Activated T-cell treated with anti-CD3 and anti-CD28 coated beads, Interleukin-2, amount 50 U/mL, for 24 hours (primary cell): ENCODE measurements around the gene CD70.
"Not testable (repeated sequence)": the region's sequence is repeated elsewhere in the genome, so short reads cannot be mapped to it uniquely, and the experiment has no call there.

Experiments
- DNase-seq: peaks from one replicate; pipeline ENCODE4 v3.0.0-alpha.2; 2020
- H3K27ac Mint-ChIP-seq: 2 replicates; pipeline ENCODE4 v1.8.0; 2020; ENCODE audit warnings: mild to moderate bottlenecking, mixed read lengths
- H3K27me3 Mint-ChIP-seq: 2 replicates; pipeline ENCODE4 v1.8.0; 2020; ENCODE audit warnings: mixed read lengths
- H3K36me3 Mint-ChIP-seq: 2 replicates; pipeline ENCODE4 v1.8.0; 2020; ENCODE audit warnings: low read depth, mixed read lengths
- H3K4me1 Mint-ChIP-seq: 2 replicates; pipeline ENCODE4 v1.8.0; 2020; ENCODE audit warnings: low read depth, mixed read lengths
- H3K4me3 Mint-ChIP-seq: 2 replicates; pipeline ENCODE4 v1.8.0; 2020; ENCODE audit warnings: mild to moderate bottlenecking, moderate library complexity, mixed read lengths
- H3K9me3 Mint-ChIP-seq: 2 replicates; pipeline ENCODE4 v1.8.0; 2020; ENCODE audit warnings: mixed read lengths

CD70 gene

DNA sequence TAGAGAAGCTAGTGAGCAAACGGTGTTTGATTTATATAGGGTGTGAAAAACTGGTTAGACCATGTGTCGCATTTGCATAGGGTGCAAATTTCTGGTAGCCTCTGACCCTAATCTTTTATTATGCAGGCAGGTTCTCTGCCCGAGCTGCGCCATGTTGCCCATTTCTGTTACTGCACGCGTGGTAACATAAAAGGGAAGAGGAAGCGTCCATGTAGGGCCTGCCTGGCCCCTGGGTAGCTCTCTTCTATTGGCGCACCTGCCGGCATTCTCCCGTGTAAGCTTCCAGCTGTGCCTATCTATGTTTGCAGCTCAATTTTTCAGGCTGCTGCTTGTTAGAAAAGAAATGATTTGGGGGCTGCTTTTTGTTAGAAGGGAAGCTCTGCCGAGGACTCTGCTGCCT lies 14.0 kb upstream of the CD70 start:
- DNase-seq = no peak
- Mint-ChIP-seq H3K36me3 (no peaks in the 10 kb centered on the region), H3K4me3 (no peak overlapping the region), H3K4me1 (peaks cover 39% of the 10 kb centered on the region), H3K27me3 (peaks cover 6% of the 10 kb centered on the region), H3K27ac (no peak overlapping the region), H3K9me3 (no peaks in the 10 kb centered on the region)

DNA sequence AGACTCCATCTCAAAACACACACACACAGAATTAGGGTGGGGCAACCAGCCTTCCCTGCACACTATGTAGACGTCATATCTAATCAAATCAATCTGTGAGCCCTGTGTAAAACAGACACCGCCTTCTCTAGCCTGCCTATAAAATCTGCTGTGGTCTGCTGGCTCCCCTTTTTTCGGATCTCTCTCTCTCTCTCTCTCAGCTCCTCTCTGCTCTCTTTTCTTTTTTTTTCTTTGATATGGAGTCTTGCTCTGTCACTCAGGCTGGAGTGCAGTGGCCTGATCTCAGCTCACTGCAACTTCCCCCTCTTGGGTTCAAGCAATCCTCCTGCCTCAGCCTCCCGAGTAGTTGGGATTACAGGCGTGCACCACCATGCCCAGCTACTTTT lies 11.8 kb upstream of the CD70 start:
- peaks cover 48% of the 10 kb centered on the region for H3K4me1 Mint-ChIP-seq
- no peak for DNase-seq
- H3K9me3 Mint-ChIP-seq = no peaks in the 10 kb centered on the region
- H3K27me3 Mint-ChIP-seq = peaks cover 3% of the 10 kb centered on the region
- H3K4me3 Mint-ChIP-seq = no peak overlapping the region
- H3K27ac Mint-ChIP-seq = no peak overlapping the region
- no peaks in the 10 kb centered on the region for H3K36me3 Mint-ChIP-seq

DNA sequence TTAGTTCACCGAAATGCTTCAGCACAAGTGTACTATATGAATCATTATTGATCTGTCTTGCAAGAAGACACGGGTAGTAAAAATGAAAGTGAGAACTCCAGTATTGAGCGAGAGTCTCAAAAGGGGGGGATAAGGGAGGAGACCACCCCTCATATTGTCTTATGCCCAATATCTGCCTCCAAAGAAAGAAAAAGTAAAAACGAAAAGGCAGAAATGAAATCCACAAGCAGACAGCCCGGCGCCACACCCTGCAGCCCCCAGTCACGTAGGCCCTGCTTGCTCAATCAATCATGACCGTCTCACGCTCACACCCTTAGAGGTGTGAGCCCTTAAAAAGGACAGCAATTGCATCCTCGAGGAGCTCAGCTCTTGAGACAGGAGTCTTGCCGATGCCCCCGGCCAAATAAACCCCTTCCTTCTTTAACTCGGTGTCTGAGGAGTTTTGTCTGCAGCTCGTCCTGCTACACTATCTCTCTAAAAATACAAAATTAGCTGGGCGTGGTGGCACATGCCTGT lies 10.6 kb upstream of the CD70 start:
- H3K9me3 Mint-ChIP-seq, H3K27me3 Mint-ChIP-seq, H3K36me3 Mint-ChIP-seq, DNase-seq: not testable (repeated sequence)
- H3K27ac Mint-ChIP-seq = peak overlapping the region; percentile 70
- H3K4me3 Mint-ChIP-seq = peak overlapping the region; percentile 32
- peaks cover 50% of the 10 kb centered on the region for H3K4me1 Mint-ChIP-seq

GRCh38 chr19:6600951-6601536 lies 10.1 kb upstream of the CD70 start:
- H3K27ac Mint-ChIP-seq = peak overlapping the region; percentile 70
- H3K4me1 Mint-ChIP-seq = peaks cover 50% of the 10 kb centered on the region

GRCh38 chr19:6599866-6600454 lies 9.0 kb upstream of the CD70 start:
- H3K4me3 Mint-ChIP-seq = no peak overlapping the region
- no peak for DNase-seq
- H3K36me3 Mint-ChIP-seq = no peaks in the 10 kb centered on the region
- H3K9me3 Mint-ChIP-seq = no peaks in the 10 kb centered on the region
- H3K27ac Mint-ChIP-seq = no peak overlapping the region
- H3K4me1 Mint-ChIP-seq = peaks cover 56% of the 10 kb centered on the region
- peaks cover 4% of the 10 kb centered on the region for H3K27me3 Mint-ChIP-seq

More at GRCh38 chr19:6600951-6601536, 10.1 kb upstream of the CD70 start:
- not testable (repeated sequence) for DNase-seq, H3K9me3 Mint-ChIP-seq, H3K27me3 Mint-ChIP-seq, H3K36me3 Mint-ChIP-seq
- peak overlapping the region; percentile 32 for H3K4me3 Mint-ChIP-seq

DNA sequence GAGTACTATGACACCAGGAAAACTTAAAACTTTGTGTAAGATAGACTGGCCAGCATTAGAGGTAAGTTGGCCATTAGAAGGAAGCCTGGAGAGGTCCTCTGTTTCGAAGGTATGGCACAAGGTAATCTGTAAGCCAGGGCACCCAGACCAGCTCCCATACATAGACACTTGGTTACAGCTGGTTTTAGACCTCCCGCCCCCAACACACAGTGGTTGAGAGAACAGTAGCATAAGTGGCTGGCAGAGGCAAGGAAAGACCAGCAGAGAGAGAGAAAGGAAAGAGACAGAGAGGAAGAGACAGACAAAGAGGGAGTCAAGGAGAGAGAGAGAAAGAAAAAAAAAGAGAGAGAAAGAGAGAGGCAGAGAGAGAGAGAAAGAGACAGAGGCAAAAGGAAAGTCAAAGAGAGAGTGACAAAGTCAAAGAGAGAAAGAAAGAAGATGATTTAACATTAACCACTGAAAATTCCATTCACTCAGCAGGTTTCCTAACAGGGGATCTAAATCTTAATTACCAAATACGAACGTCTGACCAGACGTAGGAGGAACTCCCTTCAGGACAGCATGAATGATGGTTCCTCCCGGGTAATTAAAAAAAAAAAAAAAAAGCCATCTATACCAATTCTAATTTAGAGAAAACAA lies 7.4 kb upstream of the CD70 start:
- peak overlapping the region; percentile 1 for H3K4me3 Mint-ChIP-seq
- peak overlapping the region; percentile 57 for H3K27ac Mint-ChIP-seq
- not testable (repeated sequence) for H3K9me3 Mint-ChIP-seq, DNase-seq, H3K36me3 Mint-ChIP-seq
- peaks cover 55% of the 10 kb centered on the region for H3K4me1 Mint-ChIP-seq
- H3K27me3 Mint-ChIP-seq = peaks cover 10% of the 10 kb centered on the region

GRCh38 chr19:6597471-6598253 lies 6.7 kb upstream of the CD70 start:
- peak overlapping the region; percentile 57 for H3K27ac Mint-ChIP-seq
- H3K9me3 Mint-ChIP-seq = not testable (repeated sequence)

DNA sequence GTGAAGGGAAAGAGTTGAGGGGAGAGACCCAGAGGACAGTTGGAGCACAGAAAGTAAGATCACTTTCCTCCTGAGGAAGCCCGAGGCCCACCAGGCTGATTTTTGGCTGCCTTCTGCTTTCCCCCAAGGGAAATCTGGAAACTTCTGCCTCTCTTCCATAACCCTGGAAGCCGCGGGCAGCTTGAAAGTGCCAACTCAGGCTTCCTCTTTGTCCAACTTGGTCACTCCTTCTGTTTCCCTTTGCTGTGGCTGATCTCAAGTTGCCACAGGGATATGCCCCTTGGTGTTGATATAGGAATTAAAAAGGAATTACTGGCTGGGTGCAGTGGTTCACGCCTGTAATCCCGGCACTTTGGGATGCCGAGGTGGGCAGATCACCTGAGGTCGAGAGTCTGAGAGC lies 5.7 kb upstream of the CD70 start:
- no peaks in the 10 kb centered on the region for H3K9me3 Mint-ChIP-seq
- H3K4me3 Mint-ChIP-seq = no peak overlapping the region
- H3K36me3 Mint-ChIP-seq = no peaks in the 10 kb centered on the region
- H3K27me3 Mint-ChIP-seq = peaks cover 20% of the 10 kb centered on the region
- H3K4me1 Mint-ChIP-seq = peaks cover 58% of the 10 kb centered on the region
- no peak for DNase-seq
- H3K27ac Mint-ChIP-seq = no peak overlapping the region

More at GRCh38 chr19:6597471-6598253, 6.7 kb upstream of the CD70 start:
- Mint-ChIP-seq H3K4me1 (peaks cover 54% of the 10 kb centered on the region), H3K4me3 (peak overlapping the region; percentile 1), H3K27me3 (peaks cover 13% of the 10 kb centered on the region)
- DNase-seq, H3K36me3 Mint-ChIP-seq: not testable (repeated sequence)

DNA sequence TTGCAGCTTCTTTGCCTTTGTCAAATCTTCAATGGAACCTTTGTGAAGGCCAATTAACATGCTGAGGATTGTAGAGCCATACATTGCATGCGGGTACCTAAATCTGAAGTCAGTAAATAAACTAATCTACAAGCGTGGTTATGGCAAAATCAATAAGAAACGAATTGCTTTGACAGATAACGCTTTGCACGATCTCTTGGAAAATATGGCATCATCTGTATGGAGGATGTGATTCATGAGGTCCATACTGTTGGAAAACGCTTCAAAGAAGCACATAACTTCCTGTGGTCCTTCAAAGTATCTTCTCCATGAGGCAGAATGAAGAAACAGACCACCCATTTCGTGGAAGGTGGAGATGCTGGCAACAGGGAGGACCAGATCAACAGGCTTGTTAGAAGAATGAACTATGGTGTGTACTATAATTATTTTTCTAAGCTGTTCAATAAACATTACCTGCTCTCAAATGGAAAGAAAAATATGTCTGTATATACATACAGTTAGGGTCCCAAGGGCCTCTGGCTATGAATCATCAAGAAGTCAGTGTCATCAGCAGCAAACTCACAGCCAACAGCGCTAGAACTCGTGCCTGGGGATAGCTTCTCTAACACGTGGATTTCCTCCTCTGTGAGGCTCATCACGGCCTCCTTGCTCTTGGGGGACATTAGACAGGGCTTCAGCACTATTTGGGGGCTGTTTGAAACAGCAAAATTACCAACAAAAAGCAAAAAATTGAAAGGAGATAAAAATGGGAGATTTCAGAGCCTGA lies 2.9 kb upstream of the CD70 start:
- Mint-ChIP-seq H3K36me3 (no peaks in the 10 kb centered on the region), H3K9me3 (no peaks in the 10 kb centered on the region), H3K4me1 (peaks cover 61% of the 10 kb centered on the region), H3K4me3 (no peak overlapping the region), H3K27ac (peak overlapping the region; percentile 71), H3K27me3 (peaks cover 46% of the 10 kb centered on the region)
- no peak for DNase-seq

- Mint-ChIP-seq H3K9me3 (no peaks in the 10 kb centered on the region), H3K4me1 (peaks cover 65% of the 10 kb centered on the region), H3K27me3 (peaks cover 75% of the 10 kb centered on the region), H3K4me3 (peak overlapping the region; percentile 76), H3K27ac (peak overlapping the region; percentile 31), H3K36me3 (no peaks in the 10 kb centered on the region)
- DNase-seq = peak; percentile 53
Observed at GRCh38 chr19:6590258-6590826, 608 bp downstream of the CD70 start.

DNA sequence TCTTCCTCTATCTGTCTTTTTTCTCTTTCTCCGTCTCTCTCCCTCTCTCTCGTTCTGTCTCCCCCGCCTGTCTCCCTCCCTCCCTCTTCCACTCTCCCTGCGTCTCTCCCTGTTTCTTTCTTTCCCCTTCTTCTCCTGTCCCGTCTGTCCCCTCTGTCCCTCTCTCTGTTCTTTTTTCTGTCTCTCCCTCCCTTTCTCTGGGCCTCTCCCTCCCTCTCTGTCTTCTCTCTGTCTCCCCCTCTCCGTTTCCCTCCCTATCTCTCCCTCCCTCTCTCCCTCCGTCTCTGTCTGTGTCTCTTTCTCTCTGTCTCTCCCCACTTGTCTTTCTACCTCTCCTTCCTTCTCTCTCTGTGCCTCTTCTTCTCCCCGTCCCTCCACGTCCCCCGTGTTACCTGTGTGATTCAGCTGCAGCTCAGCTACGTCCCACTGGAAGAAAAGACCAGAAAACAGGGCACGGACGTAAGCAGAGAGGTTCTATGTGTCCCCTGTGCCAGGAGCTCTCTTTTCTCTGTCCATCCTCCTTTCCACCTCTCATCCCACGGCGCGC lies 1.2 kb downstream of the CD70 start:
- Mint-ChIP-seq H3K27ac (no peak overlapping the region), H3K36me3 (no peaks in the 10 kb centered on the region), H3K27me3 (peaks cover 80% of the 10 kb centered on the region), H3K4me1 (peaks cover 65% of the 10 kb centered on the region), H3K9me3 (no peaks in the 10 kb centered on the region), H3K4me3 (peak overlapping the region; percentile 76)
- DNase-seq = no peak

DNA sequence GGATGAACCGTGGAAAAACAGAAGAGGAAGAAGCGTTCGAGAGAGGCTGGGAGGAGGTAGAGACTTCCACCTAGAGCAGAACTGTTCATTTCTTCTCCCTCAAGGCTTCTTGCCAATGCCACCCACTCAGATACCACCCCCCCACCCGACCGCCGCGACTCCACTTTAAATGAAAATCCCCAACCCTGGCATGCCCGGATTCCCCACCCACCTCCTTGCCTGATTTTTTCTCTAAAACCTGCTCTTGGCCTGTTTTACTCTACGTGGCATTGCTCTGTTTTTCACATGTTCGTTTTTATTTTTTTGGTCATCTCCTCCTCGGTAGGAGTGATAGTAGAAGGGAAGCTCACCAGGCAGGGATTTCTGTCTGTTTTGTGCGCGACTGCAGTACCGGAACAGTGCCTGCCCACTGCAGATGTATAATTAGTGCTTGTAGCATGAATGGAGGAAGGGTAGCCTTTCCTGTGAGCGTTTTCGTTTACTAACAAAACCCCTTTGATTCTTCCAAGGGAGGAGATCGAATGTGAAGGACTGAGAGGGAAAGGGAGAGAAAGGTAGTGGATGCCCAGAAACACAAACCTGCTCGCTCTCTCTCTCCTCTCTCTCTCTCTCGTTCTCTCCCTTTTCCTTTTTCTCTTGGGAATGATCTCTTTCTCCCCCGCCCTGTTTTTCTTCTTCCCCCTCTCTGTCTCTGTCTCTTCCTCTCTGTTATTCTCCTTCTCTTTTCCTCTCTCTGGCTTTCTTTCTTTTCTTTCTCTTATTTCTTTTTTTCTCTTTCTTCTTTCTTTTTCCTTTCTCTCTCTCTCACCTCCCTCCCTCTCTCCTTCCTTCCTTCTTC lies 2.2 kb downstream of the CD70 start:
- Mint-ChIP-seq H3K4me1 (peaks cover 59% of the 10 kb centered on the region), H3K27me3 (peaks cover 77% of the 10 kb centered on the region), H3K27ac (no peak overlapping the region), H3K9me3 (no peaks in the 10 kb centered on the region), H3K4me3 (peak overlapping the region; percentile 76), H3K36me3 (no peaks in the 10 kb centered on the region)
- no peak for DNase-seq

DNA sequence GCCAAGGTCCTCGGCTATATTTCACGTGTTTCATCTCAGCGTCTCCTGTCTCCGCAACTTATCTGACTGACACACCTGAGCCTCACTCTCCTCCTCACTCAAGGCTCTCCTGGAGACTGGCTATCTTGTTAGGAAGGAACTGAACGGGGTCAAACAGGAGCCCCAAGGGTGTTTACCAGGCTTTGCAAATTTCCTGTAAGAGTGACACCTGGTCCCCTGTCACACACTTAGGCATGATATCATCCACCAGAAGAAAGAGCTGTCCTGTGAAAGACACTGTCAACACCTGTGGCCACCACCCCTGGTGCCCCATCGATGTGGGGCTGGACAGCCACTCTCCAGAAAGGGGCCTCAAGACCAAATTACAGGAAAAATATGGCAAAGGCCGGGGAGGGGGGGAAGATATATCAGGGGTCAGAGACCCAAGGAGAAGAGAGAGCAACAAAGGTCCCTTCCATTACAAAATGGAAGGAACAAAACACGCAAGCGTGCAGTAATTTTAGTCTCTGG lies 2.9 kb downstream of the CD70 start:
- H3K36me3 Mint-ChIP-seq = no peaks in the 10 kb centered on the region
- peaks cover 71% of the 10 kb centered on the region for H3K27me3 Mint-ChIP-seq
- H3K4me3 Mint-ChIP-seq = peak overlapping the region; percentile 76
- no peaks in the 10 kb centered on the region for H3K9me3 Mint-ChIP-seq
- no peak overlapping the region for H3K27ac Mint-ChIP-seq
- H3K4me1 Mint-ChIP-seq = peaks cover 53% of the 10 kb centered on the region
- DNase-seq = no peak
